Kidney (tissue), 14 donors: ENCODE measurements around the gene GMPR. TPM values are rescaled to one million over a fixed set of nuclear protein-coding genes. Genes with fewer than 3 reads are reported as not detected.

Experiments used
- DNase-seq, 5 donors: peaks; one replicate each; pipeline ENCODE4 v3.0.0-alpha.2; 2013 to 2020
- FAIRE-seq: peaks from 2 replicates; lab custom pipeline; 2012; peaks lifted over from hg19 to GRCh38; lab: Jason Lieb, UNC
- H3K27ac ChIP-seq, 2 donors: one replicate each; pipeline ENCODE4 v1.7.0; 2013; ENCODE audit warnings: low read depth in 2 of 2, low read length in 2 of 2, inconsistent platforms in 1 of 2
- H3K27me3 ChIP-seq: one replicate; pipeline ENCODE4 v1.7.1; 2013; ENCODE audit warnings: low read length, inconsistent platforms; ENCODE audit not compliant: control insufficient read depth, insufficient read depth
- H3K36me3 ChIP-seq, 3 donors: one replicate each; pipeline versions ENCODE4 v1.7.0 to v1.7.1; 2013; ENCODE audit warnings: low read length in 3 of 3, control low read depth in 1 of 3, inconsistent platforms in 1 of 3; ENCODE audit not compliant: insufficient read depth in 3 of 3, control insufficient read depth in 2 of 3
- H3K4me1 ChIP-seq, 3 donors: one replicate each; pipeline versions ENCODE4 v1.7.0 to v1.7.1; 2013; ENCODE audit warnings: low read length in 3 of 3, inconsistent platforms in 1 of 3, low read depth in 1 of 3; ENCODE audit not compliant: control insufficient read depth in 2 of 3, insufficient read depth in 2 of 3
- H3K4me3 ChIP-seq, 3 donors: one replicate each; pipeline versions ENCODE4 v1.7.0 to v1.8.1; 2013; ENCODE audit warnings: low read length in 3 of 3, control low read depth in 1 of 3, inconsistent platforms in 1 of 3
- H3K9ac ChIP-seq, 3 donors: one replicate each; pipeline versions ENCODE4 v1.7.0 to v1.7.1; 2013; ENCODE audit warnings: low read length in 3 of 3, control low read depth in 1 of 3, inconsistent platforms in 1 of 3
- H3K9me3 ChIP-seq, 3 donors: one replicate each; pipeline versions ENCODE4 v1.7.0 to v1.7.1; 2013; ENCODE audit warnings: low read length in 3 of 3, control low read depth in 1 of 3, inconsistent platforms in 1 of 3; ENCODE audit not compliant: control insufficient read depth in 2 of 3, insufficient read depth in 1 of 3
- CTCF ChIP-seq: IDR thresholded peaks from 3 replicates; pipeline ENCODE4 v1.5.1; 2012; ENCODE audit warnings: mild to moderate bottlenecking, moderate library complexity, borderline replicate concordance; ENCODE audit not compliant: insufficient read depth; ENCODE audit errors: extremely low read depth
- intact Hi-C: fragments of 100-400 bp; cut with DNase I; formaldehyde crosslinking; loops from one replicate; pipeline ENCODE4 v1.11.1; 2022
- polyA plus RNA-seq: library from polyadenylated mRNA; stranded (reverse); fragments of 350-450 nt; fragmentation: Illumina TruSeq; extraction: RNeasy Lipid Tissue Mini Kit (QIAGEN cat#74804); gene quantifications from one replicate; pipeline ENCODE4 v1.2.3, GENCODE V29; 2014; ENCODE audit warnings: low read depth, low replicate concordance; ENCODE audit not compliant: insufficient read depth
- total RNA-seq: library from RNA; stranded (reverse); fragmentation: NEBNext Ultra II Directional; extraction: Animal tissue kit (Norgen Biotek cat#: 25700); gene quantifications from one replicate; pipeline ENCODE4 v1.2.1, GENCODE V29; 2021
- donor health status: control.
- donor health status: control.
- donor health status: control.
- donor health status: control.
- donor health status: control.
- donor health status: DM: yes; HTN: yes; CAD: no.
- donor health status: Normal renal cell carcinoma (clear cell type).

Gene GMPR
- total and polyA plus RNA-seq, 2 donors from 2014 or later = 51.4 to 54.5 TPM

- no peak overlapping the region for H3K4me3 ChIP-seq
- no peaks in the 10 kb centered on the region for H3K27me3 ChIP-seq
- no peak for TF ChIP-seq CTCF
- no peaks in the 10 kb centered on the region for H3K4me1 ChIP-seq
- FAIRE-seq = no peak
- no peaks in the 10 kb centered on the region for H3K9me3 ChIP-seq
- DNase-seq = peak in 1 of 5 donors; percentile 7
- no peak overlapping the region for H3K9ac ChIP-seq
- H3K36me3 ChIP-seq = no peaks in the 10 kb centered on the region
- no peak overlapping the region for H3K27ac ChIP-seq
- intact Hi-C loops = no loop called here
Measured at GRCh38 chr6:16291739-16292138, 53.4 kb downstream of the GMPR start.

DNA sequence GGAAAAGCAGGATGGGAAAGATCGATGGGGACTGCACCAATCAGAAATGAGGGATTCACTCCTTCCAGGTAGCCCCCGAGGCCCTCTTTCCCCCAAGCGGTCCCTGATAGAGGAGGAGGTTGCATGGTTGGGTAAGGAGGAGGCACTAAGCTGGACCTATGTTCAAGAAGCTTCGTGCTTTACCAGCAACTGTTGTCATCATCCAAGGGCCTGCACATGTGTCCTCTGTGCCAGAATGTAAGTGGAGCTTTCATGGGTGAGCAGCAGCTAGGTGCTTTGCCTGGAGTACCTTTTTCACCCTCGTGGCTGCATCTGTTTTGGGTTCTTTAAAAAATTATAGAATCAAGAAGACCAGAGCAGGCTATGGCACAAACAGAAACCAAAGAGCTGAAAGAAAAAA lies 54.0 kb downstream of the GMPR start:
- Histone ChIP-seq H3K27ac (no peak overlapping the region), H3K27me3 (no peaks in the 10 kb centered on the region), H3K9me3 (no peaks in the 10 kb centered on the region), H3K36me3 (no peaks in the 10 kb centered on the region), H3K4me3 (no peak overlapping the region), H3K9ac (no peak overlapping the region), H3K4me1 (no peaks in the 10 kb centered on the region)
- DNase-seq (peak in 1 of 5 donors; percentile 15), FAIRE-seq (no peak)
- no peak for TF ChIP-seq CTCF
- intact Hi-C loops = no loop called here

DNA sequence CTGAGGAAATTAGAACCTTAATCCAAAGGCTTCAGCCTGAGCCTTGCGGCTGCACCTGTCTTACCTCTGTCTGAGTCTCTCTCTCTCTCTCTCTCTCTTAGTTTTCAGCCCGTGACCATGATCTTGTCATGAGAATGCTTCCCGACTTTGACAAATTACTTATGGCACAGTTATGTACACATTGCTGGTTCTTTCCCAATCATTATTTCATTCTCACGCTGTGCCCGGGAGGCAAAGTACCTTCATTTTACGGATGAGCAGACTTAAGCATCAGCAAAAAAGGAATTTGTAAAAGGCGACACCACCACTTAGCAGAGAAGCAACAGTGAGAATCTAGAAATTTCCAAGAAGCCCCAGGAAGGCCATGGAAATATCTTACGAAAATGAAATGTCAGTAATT lies 54.6 kb downstream of the GMPR start:
- intact Hi-C loops = no loop called here
- no peaks in the 10 kb centered on the region for H3K9me3 ChIP-seq
- H3K4me3 ChIP-seq = no peak overlapping the region
- TF ChIP-seq CTCF = no peak
- H3K36me3 ChIP-seq = no peaks in the 10 kb centered on the region
- no peak overlapping the region for H3K9ac ChIP-seq
- DNase-seq = peak in 2 of 5 donors; percentile 13 to 43
- H3K27me3 ChIP-seq = no peaks in the 10 kb centered on the region
- no peaks in the 10 kb centered on the region for H3K4me1 ChIP-seq
- no peak overlapping the region for H3K27ac ChIP-seq
- no peak for FAIRE-seq

DNA sequence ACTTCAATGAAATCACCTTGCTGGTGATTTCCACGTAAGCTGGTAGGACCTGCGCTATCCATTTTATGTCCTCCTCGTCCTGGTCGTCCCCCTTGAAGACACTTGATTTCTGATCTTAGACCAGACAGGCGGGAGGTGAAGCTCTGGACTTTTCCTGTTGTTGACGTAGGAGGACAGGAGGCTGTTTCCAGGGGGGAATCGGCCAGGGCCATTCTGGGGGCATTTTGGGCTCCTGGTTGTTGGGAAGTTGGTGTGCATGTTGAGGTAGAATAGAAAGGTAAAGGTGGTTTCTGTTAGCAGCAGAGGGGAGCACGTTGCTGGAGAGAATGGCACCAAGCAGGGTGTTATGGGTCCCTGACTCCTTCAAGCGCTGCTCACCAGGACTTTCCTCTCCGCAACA lies 56.0 kb downstream of the GMPR start:
- Histone ChIP-seq H3K9ac (no peak overlapping the region), H3K4me3 (no peak overlapping the region), H3K27ac (no peak overlapping the region), H3K9me3 (no peaks in the 10 kb centered on the region), H3K4me1 (no peaks in the 10 kb centered on the region), H3K36me3 (no peaks in the 10 kb centered on the region), H3K27me3 (no peaks in the 10 kb centered on the region)
- DNase-seq = peak in 1 of 5 donors; percentile 11
- no peak for TF ChIP-seq CTCF
- intact Hi-C loops = no loop called here
- no peak for FAIRE-seq
